NK-92 treated with Interleukin-12 subunit alpha and Interleukin-12 subunit beta, amount 100 ng/mL, for 24 hours (cell line): ENCODE data around the gene NEK1.
"Not testable (repeated sequence)": the region's sequence is repeated elsewhere in the genome, so short reads cannot be mapped to it uniquely, and the experiment has no call there.

Experiments used
- DNase-seq: peaks from one replicate; lab custom pipeline; 2025; lab: John Stamatoyannopoulos, UW

Gene NEK1

GRCh38 chr4:169627307-169627706, 14.9 kb upstream of the NEK1 start:
- no peak for DNase-seq

DNA sequence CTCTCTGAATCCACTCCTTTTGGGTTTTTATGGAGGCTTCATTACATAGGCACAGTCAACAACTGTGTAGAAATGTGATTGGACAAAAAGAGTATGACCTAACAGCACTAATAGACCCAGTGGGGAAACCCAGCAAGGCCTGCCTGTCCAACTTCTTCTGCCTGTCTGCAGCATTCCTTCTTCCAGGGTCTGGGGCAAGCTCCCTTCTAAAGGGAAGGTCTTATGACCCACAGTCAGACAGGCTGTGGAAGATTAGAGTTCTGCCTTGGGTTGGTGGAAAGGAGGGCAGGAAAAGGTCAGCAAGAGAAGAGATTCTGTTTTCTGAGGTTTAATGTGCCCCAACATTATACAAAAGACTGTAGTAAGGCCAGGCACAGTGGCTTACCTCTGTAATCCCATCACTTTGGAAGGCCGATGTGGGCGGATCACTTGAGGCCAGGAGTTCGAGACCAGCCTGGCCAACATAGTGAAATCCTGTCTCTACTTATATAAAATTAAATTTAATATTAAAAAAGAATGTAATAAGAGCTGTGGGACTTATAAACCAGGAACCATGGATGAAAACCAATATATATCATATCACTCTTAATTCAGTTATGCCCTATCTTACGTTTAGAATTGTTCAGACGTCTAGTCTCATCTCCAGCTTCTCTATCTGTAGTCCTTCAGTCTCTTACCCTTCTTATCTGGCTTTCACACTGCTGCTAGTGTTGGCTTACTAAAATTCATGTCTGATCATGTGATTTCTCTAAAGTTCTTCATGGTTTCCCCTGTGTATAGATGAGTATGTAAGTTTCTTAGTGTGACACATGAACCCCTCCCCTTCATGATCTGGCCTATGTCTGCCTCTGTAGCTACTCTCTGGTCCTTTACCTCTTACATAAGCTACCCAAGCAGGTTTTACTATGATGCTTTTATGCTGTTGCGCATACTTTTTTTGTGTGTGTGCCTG, 14.2 kb upstream of the NEK1 start:
- no peak for DNase-seq

GRCh38 chr4:169625886-169626285, 13.5 kb upstream of the NEK1 start:
- DNase-seq: no peak

DNA sequence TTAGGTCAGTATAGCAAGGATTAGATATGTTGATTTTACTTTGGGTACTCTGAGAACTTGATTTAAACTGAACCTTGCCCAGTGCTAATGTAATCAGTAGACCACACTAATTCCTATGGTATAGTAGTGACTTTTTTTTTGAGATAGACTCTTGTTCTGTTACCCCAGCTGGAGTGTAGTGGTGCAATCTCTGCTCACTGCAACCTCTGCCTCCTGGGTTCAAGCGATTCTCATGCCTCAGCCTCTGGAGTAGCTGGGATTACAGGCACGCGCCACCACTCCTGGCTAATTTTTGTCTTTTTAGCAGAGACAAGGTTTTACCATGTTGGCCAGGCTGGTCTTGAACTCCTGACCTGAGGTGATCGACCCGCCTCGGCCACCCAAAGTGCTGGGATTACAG, 11.6 kb upstream of the NEK1 start:
- DNase-seq: not testable (repeated sequence)

DNA sequence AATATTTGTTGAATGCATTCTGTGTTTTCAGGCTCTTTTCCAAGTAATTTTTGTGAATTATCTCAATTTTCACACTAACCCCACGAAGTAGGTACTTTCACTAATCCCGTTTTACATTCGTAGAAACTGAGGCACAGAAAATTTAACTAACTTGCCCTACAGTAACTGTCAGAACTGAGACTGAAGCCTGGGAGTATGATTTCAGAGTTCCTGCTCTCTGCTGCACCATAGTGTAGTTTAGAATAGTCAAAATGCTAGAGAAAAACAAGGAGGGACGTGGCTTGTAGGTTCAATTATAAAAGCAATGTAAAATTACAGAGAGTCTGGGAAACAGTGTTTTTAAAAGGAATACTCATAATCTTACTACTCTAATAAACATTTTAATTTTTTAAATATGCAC, 10.2 kb upstream of the NEK1 start:
- no peak for DNase-seq

DNA sequence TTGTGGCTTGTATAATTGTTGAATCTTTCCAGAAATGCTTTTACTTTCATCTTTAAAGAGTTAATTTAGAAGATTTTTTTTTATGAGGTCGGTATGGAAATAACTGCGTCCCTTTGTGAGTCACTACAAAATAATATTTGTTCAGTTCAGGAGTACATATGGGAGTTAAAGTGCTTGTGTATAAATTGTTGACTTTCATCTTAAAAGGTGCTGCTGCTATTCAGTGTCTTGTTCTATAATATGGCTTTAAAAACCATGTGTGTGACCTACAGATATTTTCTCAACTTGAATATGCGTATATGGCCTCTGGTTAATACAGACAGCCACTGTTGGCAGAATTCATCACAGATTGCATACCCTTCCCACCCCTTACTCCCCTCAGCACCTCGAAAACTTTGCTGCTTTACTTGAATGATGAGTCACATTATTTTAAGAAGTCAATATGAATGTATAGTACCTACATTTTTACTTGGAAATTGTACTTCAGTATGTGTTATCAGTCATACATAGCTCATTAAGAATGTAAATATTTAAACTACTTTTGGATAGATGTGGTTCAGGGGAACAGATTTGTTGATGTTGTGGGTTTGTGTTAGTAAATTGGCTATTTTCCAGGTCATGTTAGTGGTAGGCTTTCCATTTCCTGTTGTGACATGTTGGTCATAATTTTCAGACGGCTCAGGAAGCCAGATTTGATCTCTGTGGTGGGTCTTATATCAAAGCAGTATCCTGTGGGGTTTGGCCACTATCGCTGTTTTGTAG, 9.5 kb upstream of the NEK1 start:
- no peak for DNase-seq

- no peak for DNase-seq
Observed at GRCh38 chr4:169620880-169621248, 8.5 kb upstream of the NEK1 start.

DNA sequence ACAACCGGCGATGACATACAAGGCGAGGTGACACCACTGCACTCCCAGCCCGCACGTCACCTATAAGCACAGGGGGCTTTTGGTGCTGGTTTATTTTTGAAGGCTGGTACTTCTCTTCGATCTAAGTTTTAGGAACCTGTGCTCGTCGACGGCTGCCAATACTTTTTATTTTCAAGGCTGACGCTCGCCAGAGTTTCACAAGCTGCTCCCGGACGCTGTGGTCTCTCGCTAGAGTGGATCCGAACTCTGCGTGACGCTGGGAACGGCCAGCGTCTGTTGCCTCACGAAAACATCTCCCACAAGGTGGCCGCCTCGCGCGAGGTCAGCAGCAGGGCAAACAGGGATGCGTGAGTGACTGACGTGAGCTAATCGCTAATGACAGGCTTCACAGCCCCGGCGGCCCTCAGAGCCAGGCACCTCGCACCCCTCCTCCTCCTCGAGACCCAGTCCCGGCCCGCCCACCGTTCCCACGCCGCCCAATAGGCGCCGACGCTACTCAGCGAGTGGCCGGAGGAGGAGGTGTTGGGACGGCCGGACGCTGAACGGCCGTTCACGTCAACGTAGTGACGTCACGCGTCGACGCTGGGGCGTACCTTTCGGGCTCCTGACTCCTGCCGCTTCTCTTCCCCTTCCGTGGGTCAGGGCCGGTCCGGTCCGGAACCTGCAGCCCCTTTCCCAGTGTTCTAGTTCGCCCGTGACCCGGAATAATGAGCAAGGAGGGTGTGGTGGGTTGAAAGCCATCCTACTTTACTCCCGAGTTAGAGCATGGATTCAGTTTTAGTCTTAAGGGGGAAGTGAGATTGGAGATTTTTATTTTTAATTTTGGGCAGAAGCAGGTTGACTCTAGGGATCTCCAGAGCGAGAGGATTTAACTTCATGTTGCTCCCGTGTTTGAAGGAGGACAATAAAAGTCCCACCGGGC, 7.8 kb upstream of the NEK1 start, which contains the start of gene CLCN3:
TSS of gene CLCN3 (plus strand) at position 621 of the 922 bp plus-strand sequence. CDS start 15,351 bp downstream, outside the sequence.
- DNase-seq: peak; percentile 89

GRCh38 chr4:169619518-169619957, 7.2 kb upstream of the NEK1 start:
- peak; percentile 34 for DNase-seq

GRCh38 chr4:169618986-169619385, 6.6 kb upstream of the NEK1 start:
- DNase-seq: no peak

- no peak for DNase-seq
Observed at GRCh38 chr4:169618286-169618685, 5.9 kb upstream of the NEK1 start.

DNA sequence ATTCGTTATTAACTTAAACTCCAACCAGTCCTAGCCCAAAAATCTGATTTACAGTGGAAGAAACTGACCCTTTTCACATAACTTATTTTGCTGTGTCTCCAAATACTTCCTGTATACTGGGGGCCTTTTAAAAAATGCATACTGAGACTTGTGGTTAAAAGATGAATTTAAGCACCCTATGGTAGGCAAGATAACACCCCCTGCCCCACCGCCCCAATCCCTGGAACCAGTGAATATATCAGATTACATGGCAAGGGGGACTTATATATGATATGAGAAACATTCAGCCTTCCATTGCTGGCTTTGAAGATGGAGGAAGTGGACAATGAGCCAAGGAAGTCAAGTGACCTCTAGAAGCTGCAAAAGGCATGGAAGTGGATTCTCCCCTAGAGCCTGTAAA, 4.9 kb upstream of the NEK1 start:
- DNase-seq: no peak

DNA sequence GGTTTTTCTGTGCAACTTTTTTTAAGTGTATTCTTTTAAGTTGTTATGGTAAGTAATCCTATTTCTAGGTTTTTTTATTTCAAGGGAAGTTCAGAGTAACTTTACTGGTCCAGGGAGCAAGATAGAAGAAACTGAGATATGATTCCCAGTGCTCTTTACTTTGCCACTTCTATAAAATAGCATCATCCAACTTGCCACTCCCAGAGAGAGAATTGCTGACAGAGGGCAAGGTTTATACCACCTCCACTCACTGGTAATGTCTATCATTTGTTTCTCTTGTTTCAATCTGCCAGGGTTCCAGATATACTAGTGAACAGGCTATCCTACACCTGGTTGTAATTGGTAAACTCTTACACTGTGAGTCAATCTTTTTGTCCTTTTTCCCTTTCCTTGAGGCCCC, 4.5 kb upstream of the NEK1 start:
- no peak for DNase-seq

- no peak for DNase-seq
Observed at GRCh38 chr4:169615467-169616106, 3.2 kb upstream of the NEK1 start.

GRCh38 chr4:169612871-169613859, 782 bp upstream of the NEK1 start:
- peak; percentile 24 for DNase-seq

- no peak for DNase-seq
Observed at GRCh38 chr4:169611157-169611556, 1.2 kb downstream of the NEK1 start.

DNA sequence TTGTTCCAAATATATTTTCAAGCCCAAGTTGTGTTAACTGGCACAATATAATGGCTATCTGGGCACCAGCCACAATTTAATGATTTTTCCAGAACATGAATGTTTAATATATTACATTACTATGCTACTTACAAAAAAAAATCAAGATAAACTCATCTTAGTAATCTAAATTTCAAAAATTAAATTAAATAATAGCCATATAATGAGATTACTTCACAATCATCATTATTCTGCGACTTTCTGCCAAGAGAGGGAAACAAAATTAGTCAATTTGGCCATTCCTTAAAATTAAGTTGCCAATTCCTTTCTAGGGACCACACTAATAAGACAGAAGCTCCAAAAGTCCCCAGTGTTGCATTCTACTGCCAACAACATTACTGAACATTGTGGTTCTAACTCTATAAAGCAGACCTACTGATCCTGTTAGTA, 7.5 kb downstream of the NEK1 start:
- DNase-seq: no peak

- peak; percentile 15 for DNase-seq
Observed at GRCh38 chr4:169604131-169604900, 8.1 kb downstream of the NEK1 start.

DNA sequence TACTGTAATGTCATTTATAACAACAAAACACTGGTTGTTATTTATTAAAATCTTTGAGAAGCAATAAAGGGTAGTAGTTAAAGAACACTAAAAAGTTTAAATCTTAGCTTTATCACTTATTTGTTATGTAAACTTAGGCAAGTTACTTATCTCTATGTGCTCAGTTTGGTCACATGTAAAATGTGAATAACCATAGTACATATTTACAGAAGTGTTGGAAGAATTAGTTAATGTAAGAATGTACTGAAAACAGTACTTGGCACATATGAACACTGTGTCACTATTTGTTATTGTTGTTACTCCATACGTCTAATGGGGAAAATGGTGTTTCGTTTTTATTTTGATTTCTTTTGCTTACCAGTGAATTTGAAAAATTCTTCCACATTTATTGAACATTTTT, 9.1 kb downstream of the NEK1 start:
- DNase-seq: no peak
